ENCODE measurements around the gene STIM2.

- TF ChIP-seq, protein P1, sequence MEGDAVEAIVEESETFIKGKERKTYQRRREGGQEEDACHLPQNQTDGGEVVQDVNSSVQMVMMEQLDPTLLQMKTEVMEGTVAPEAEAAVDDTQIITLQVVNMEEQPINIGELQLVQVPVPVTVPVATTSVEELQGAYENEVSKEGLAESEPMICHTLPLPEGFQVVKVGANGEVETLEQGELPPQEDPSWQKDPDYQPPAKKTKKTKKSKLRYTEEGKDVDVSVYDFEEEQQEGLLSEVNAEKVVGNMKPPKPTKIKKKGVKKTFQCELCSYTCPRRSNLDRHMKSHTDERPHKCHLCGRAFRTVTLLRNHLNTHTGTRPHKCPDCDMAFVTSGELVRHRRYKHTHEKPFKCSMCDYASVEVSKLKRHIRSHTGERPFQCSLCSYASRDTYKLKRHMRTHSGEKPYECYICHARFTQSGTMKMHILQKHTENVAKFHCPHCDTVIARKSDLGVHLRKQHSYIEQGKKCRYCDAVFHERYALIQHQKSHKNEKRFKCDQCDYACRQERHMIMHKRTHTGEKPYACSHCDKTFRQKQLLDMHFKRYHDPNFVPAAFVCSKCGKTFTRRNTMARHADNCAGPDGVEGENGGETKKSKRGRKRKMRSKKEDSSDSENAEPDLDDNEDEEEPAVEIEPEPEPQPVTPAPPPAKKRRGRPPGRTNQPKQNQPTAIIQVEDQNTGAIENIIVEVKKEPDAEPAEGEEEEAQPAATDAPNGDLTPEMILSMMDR (IDR thresholded peaks at IDR 0.05) = no peak
- TF ChIP-seq POLR2AphosphoS5 (IDR thresholded peaks at IDR 0.05; ENCODE audit: low read depth, low read length) = no peak
- TF ChIP-seq, protein P2, sequence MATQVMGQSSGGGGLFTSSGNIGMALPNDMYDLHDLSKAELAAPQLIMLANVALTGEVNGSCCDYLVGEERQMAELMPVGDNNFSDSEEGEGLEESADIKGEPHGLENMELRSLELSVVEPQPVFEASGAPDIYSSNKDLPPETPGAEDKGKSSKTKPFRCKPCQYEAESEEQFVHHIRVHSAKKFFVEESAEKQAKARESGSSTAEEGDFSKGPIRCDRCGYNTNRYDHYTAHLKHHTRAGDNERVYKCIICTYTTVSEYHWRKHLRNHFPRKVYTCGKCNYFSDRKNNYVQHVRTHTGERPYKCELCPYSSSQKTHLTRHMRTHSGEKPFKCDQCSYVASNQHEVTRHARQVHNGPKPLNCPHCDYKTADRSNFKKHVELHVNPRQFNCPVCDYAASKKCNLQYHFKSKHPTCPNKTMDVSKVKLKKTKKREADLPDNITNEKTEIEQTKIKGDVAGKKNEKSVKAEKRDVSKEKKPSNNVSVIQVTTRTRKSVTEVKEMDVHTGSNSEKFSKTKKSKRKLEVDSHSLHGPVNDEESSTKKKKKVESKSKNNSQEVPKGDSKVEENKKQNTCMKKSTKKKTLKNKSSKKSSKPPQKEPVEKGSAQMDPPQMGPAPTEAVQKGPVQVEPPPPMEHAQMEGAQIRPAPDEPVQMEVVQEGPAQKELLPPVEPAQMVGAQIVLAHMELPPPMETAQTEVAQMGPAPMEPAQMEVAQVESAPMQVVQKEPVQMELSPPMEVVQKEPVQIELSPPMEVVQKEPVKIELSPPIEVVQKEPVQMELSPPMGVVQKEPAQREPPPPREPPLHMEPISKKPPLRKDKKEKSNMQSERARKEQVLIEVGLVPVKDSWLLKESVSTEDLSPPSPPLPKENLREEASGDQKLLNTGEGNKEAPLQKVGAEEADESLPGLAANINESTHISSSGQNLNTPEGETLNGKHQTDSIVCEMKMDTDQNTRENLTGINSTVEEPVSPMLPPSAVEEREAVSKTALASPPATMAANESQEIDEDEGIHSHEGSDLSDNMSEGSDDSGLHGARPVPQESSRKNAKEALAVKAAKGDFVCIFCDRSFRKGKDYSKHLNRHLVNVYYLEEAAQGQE (IDR thresholded peaks at IDR 0.05; ENCODE audit: insufficient read depth in 1 of 2, low read depth in 2 of 2, low read length in 1 of 2) = no peak
- no peak for TF ChIP-seq SIN3A (IDR thresholded peaks at IDR 0.05; ENCODE audit: borderline replicate concordance, insufficient read depth, low read depth, low read length)
Observed at GRCh38 chr4:26879805-26880204, 19.2 kb downstream of the STIM2 start.

All from Panc1 (cell line).